SH-SY5Y (cell line): ENCODE data around the gene GALNTL6.

Experiments used
- GATA2 ChIP-seq: IDR thresholded peaks from 2 replicates; pipeline ENCODE4 v1.6.1; 2011; ENCODE audit warnings: mild to moderate bottlenecking, low read depth, low read length
- GATA3 ChIP-seq: IDR thresholded peaks from 2 replicates; pipeline ENCODE4 v1.6.1; 2011; ENCODE audit warnings: low read depth, mild to moderate bottlenecking, low read length, moderate library complexity

DNA sequence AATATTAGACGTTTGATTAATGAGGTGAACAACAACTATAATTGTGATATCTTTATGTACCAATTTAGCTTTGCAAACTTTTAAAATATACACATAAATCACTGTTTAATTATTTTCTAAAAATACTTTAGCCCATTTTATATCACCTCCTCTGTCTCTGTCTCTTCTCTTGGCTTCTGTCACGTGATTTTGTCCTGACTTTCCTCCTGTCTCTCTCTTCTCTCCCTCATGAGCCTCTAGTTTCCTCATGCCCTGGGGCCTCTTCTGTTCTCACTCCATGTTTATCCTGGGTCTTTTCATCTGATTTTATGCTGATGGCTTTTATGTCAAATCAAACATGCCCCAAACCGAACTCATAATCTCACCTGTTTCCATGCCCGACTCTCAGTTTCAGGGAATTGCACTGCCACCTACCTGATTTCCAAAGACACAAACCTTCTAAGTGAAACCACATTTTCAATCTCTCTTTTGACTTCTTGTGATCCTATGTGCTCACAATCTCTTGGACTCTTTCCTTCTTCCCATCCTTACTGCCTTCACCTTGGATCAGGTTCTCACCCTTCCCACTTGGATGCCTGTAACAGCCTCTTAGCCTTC lies 1052.4 kb downstream of the GALNTL6 start:
- TF ChIP-seq GATA3 (no peak), GATA2 (no peak)
